Occipital lobe (tissue), 2 donors: Measurements from ENCODE around the gene ILDR2. TPM values are rescaled to one million over a fixed set of nuclear protein-coding genes. Genes with fewer than 3 reads are reported as not detected.

Source experiments
- DNase-seq: peaks from one replicate; lab custom pipeline; 2025; lab: John Stamatoyannopoulos, UW
- total RNA-seq: library from RNA; depleted of rRNA; stranded (reverse); fragments of >200 nt; gene quantifications from one replicate; pipeline ENCODE4 v1.2.3, GENCODE V29; 2014

ILDR2 gene
- total RNA-seq, result 14.2 TPM

- DNase-seq, result peak; percentile 52
Measured at GRCh38 chr1:166975361-166976129, at the start of gene ILDR2. ILDR2 (minus strand) TSS chr1:166975540; CDS start chr1:166975268, 272 bp downstream.

- DNase-seq, result no peak
Measured at GRCh38 chr1:167022384-167022783, 47.0 kb upstream of the ILDR2 start.

GRCh38 chr1:167016100-167016750 lies 40.9 kb upstream of the ILDR2 start:
- no peak for DNase-seq

GRCh38 chr1:167013108-167013929 lies 38.0 kb upstream of the ILDR2 start:
- DNase-seq, result no peak

- DNase-seq, result no peak
Measured at GRCh38 chr1:167012570-167012969, 37.2 kb upstream of the ILDR2 start.

GRCh38 chr1:167011560-167012191 lies 36.3 kb upstream of the ILDR2 start:
- no peak for DNase-seq

GRCh38 chr1:167003711-167004110 lies 28.4 kb upstream of the ILDR2 start:
- DNase-seq, result no peak

- no peak for DNase-seq
Measured at GRCh38 chr1:167002354-167002753, 27.0 kb upstream of the ILDR2 start.

- DNase-seq, result no peak
Measured at GRCh38 chr1:167000546-167000945, 25.2 kb upstream of the ILDR2 start.

- DNase-seq, result no peak
Measured at GRCh38 chr1:166999500-167000055, 24.2 kb upstream of the ILDR2 start.

- no peak for DNase-seq
Measured at GRCh38 chr1:166999075-166999474, 23.7 kb upstream of the ILDR2 start.

GRCh38 chr1:166988974-166989515 lies 13.7 kb upstream of the ILDR2 start, which contains the start of gene MAEL:
MAEL (plus strand) TSS chr1:166989280; CDS start chr1:166989353, 73 bp downstream.
- DNase-seq, result no peak

- no peak for DNase-seq
Measured at GRCh38 chr1:166981589-166981988, 6.2 kb upstream of the ILDR2 start.

- DNase-seq, result no peak
Measured at GRCh38 chr1:166980818-166981217, 5.5 kb upstream of the ILDR2 start.

GRCh38 chr1:166980383-166980782 lies 5.0 kb upstream of the ILDR2 start:
- DNase-seq, result no peak

GRCh38 chr1:166978821-166979220 lies 3.5 kb upstream of the ILDR2 start:
- DNase-seq, result no peak

GRCh38 chr1:166977951-166978350 lies 2.6 kb upstream of the ILDR2 start:
- no peak for DNase-seq

- DNase-seq, result no peak
Measured at GRCh38 chr1:166974647-166975345, 544 bp downstream of the ILDR2 start.

GRCh38 chr1:166972826-166973225 lies 2.5 kb downstream of the ILDR2 start:
- no peak for DNase-seq

GRCh38 chr1:166972193-166972592 lies 3.1 kb downstream of the ILDR2 start:
- DNase-seq, result no peak
